GM12801 (cell line): Measurements from ENCODE around the gene IFT81.

Experiments used
- CTCF ChIP-seq: IDR thresholded peaks from one replicate; pipeline ENCODE4 v1.5.1; 2011; ENCODE audit warnings: control low read depth; ENCODE audit not compliant: insufficient read length; ENCODE audit errors: extremely low read depth

Gene IFT81

GRCh38 chr12:110170535-110171185 is 46.5 kb downstream of the IFT81 start:
- TF ChIP-seq CTCF, result no peak

DNA sequence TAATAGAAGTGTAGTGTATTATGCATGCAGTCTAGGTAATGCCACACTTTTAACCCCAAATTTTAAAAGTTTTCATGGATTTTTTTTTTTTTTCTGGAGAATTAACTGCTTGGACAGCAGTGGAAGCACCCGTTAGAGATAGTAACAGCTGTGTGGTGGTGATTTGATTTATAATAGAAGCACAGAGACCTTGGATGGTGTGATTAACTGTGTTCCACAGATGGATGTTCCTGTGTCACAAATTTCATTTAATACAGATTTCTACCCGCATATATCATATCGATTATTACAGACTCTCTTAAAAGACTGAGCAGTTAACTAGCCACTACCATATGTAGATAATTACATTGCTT is 47.0 kb downstream of the IFT81 start:
- no peak for TF ChIP-seq CTCF

DNA sequence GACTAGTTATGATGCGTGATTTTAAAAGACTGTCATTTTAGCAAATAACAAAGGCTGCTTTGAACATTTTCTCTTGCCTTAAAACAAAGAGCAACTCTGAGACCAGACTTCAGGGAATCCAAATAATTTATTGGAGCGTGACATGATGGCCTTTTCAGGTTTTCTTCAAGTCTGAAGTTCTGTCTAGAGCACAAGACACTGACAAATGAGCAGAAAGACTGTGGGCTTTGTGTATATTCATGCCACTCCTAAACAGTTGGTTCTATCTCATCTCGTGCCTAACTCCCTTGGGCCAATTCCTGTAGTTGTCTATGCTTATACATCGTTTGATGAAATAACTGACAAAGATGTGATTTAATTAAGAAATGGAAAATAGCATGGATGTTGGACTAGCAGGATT is 47.5 kb downstream of the IFT81 start:
- TF ChIP-seq CTCF, result no peak

DNA sequence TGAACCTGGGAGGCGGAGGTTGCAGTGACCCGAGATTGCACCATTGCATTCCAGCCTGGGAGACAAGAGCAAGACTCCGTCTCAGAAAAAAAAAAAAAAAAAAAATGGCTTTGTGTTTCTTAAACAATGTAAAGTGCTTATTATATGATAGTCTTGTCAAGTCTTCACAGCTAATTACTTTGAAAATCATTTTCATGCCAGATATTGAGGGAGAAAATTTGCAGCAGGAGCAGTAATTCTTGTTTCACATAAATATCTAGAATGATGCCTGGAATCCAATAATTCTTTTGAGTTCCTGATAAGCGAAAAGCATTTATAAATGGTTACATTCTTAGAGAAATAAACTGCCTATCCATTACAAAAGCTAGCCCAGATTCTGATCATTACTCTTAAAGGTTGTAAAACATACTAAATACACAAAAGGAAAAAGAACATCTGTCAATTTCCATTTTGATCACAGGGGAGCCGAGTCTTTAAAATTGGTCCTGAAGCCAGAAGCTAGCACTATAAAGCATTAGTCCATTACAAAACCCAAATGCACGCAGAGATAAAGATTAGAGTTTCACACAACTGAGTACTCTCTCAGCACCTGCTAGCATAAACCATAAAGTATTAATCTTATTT is 50.3 kb downstream of the IFT81 start:
- no peak for TF ChIP-seq CTCF

DNA sequence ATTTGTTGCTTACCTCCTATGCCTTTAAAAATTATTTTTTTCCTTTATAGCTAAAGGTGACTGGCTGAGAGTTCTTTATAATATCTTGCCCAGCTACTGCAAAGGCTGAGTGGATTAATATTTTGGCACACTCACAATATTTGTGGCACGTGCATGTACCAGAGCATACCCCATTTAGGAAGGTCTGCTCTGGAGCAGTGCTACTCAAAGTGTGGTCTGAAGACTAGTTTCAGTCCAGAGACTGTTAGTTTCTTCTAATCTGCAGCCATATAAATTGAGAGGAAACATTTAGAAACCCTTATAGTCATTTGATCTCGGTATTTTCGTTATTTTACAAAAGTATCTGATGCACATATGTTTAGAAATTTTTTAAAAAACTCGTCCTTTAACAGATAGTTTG is 51.0 kb downstream of the IFT81 start:
- TF ChIP-seq CTCF, result no peak

GRCh38 chr12:110176745-110177144 is 52.6 kb downstream of the IFT81 start:
- no peak for TF ChIP-seq CTCF

DNA sequence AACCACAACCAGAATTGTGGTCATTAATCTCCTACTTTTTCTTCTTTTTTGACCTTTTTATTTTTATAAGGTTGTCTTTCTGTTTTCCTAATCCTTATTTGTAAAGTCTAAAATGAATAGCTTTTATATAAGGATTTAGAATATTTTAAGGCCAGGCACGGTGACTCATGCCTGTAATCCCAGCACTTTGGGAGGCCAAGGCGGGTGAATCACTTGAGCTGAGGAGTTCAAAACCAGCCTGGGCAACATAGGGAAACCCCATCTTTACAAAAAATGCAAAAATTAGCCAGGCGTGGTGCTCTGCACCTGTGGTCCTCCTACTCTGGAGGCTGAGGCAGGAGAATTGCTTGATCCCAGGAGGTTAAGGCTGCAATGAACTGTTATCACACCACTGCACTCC is 55.1 kb downstream of the IFT81 start:
- no peak for TF ChIP-seq CTCF
